Measurements from ENCODE around the gene NCBP2.

The NCBP2 gene

GRCh38 chr3:196985954-196986885 lies 43.9 kb upstream of the NCBP2 start:
- Histone ChIP-seq H3K9me3 (ENCODE audit: insufficient read depth, low read length) (0 out of 2 replicates have a peak, but pooled peaks cover 6% of the 10 kb centered on the region), H3K4me3 (ENCODE audit: insufficient read depth, low read length, poor library complexity, severe bottlenecking) (no peak overlapping the region), H3K27ac (ENCODE audit: low read depth, low read length) (no peak overlapping the region), H3K27me3 (ENCODE audit: low read length) (no peaks in the 10 kb centered on the region), H3K79me2 (ENCODE audit: insufficient read depth, low read length) (no peaks in the 10 kb centered on the region), H2AFZ (ENCODE audit: low read depth, low read length, severe bottlenecking) (no peak overlapping the region), H3K9ac (ENCODE audit: low read length) (no peak overlapping the region), H3K36me3 (ENCODE audit: low read length) (no peaks in the 10 kb centered on the region), H4K20me1 (ENCODE audit: low read depth, low read length) (no peaks in the 10 kb centered on the region), H3F3A (ENCODE audit: insufficient read depth) (no peaks in the 10 kb centered on the region), H3K4me2 (ENCODE audit: low read depth, low read length, poor library complexity, severe bottlenecking) (no peak overlapping the region), H3K9me2 (replicated peaks; ENCODE audit: insufficient read depth, low read length) (no peaks in the 10 kb centered on the region)
- TF ChIP-seq CTCF (IDR thresholded peaks at IDR 0.05; ENCODE audit: insufficient read depth, low read length, poor library complexity, severe bottlenecking) = no peak
- TF ChIP-seq EZH2phosphoT487 (conservative IDR thresholded peaks at IDR 0.05; ENCODE audit: low read length) = no peak

- no peaks in the 10 kb centered on the region for H4K20me1 ChIP-seq (ENCODE audit: low read depth, low read length)
- no peak overlapping the region for H3K4me3 ChIP-seq (ENCODE audit: insufficient read depth, low read length, poor library complexity, severe bottlenecking)
- 0 out of 2 replicates have a peak, but pooled peaks cover 6% of the 10 kb centered on the region for H3K9me3 ChIP-seq (ENCODE audit: insufficient read depth, low read length)
- no peak overlapping the region for H3K4me2 ChIP-seq (ENCODE audit: low read depth, low read length, poor library complexity, severe bottlenecking)
- no peak overlapping the region for H3K9ac ChIP-seq (ENCODE audit: low read length)
- no peak overlapping the region for H3K27ac ChIP-seq (ENCODE audit: low read depth, low read length)
- H3K36me3 ChIP-seq (ENCODE audit: low read length) = no peaks in the 10 kb centered on the region
- no peak overlapping the region for H2AFZ ChIP-seq (ENCODE audit: low read depth, low read length, severe bottlenecking)
- H3F3A ChIP-seq (ENCODE audit: insufficient read depth) = no peaks in the 10 kb centered on the region
- no peaks in the 10 kb centered on the region for H3K27me3 ChIP-seq (ENCODE audit: low read length)
- TF ChIP-seq CTCF (IDR thresholded peaks at IDR 0.05; ENCODE audit: insufficient read depth, low read length, poor library complexity, severe bottlenecking) = no peak
- TF ChIP-seq EZH2phosphoT487 (conservative IDR thresholded peaks at IDR 0.05; ENCODE audit: low read length) = no peak
- H3K79me2 ChIP-seq (ENCODE audit: insufficient read depth, low read length) = no peaks in the 10 kb centered on the region
- H3K9me2 ChIP-seq (replicated peaks; ENCODE audit: insufficient read depth, low read length) = no peaks in the 10 kb centered on the region
Measured at GRCh38 chr3:196985298-196985697, 43.0 kb upstream of the NCBP2 start.

GRCh38 chr3:196983186-196983585 lies 40.9 kb upstream of the NCBP2 start:
- no peaks in the 10 kb centered on the region for H3K79me2 ChIP-seq (ENCODE audit: insufficient read depth, low read length)
- no peak overlapping the region for H3K27ac ChIP-seq (ENCODE audit: low read depth, low read length)
- H3K27me3 ChIP-seq (ENCODE audit: low read length) = no peaks in the 10 kb centered on the region
- H2AFZ ChIP-seq (ENCODE audit: low read depth, low read length, severe bottlenecking) = no peak overlapping the region
- no peaks in the 10 kb centered on the region for H3K36me3 ChIP-seq (ENCODE audit: low read length)
- TF ChIP-seq EZH2phosphoT487 (conservative IDR thresholded peaks at IDR 0.05; ENCODE audit: low read length) = no peak
- no peak for TF ChIP-seq CTCF (IDR thresholded peaks at IDR 0.05; ENCODE audit: insufficient read depth, low read length, poor library complexity, severe bottlenecking)
- H3F3A ChIP-seq (ENCODE audit: insufficient read depth) = no peaks in the 10 kb centered on the region
- no peaks in the 10 kb centered on the region for H3K9me2 ChIP-seq (replicated peaks; ENCODE audit: insufficient read depth, low read length)
- H3K9ac ChIP-seq (ENCODE audit: low read length) = no peak overlapping the region
- H3K9me3 ChIP-seq (ENCODE audit: insufficient read depth, low read length) = 0 out of 2 replicates have a peak, but pooled peaks cover 6% of the 10 kb centered on the region
- no peak overlapping the region for H3K4me2 ChIP-seq (ENCODE audit: low read depth, low read length, poor library complexity, severe bottlenecking)
- no peak overlapping the region for H3K4me3 ChIP-seq (ENCODE audit: insufficient read depth, low read length, poor library complexity, severe bottlenecking)
- no peaks in the 10 kb centered on the region for H4K20me1 ChIP-seq (ENCODE audit: low read depth, low read length)

All from SU-DHL-6 (cell line).